PFSK-1 (cell line): ENCODE data around the gene MAD1L1.

Experiments
- FOXP2 ChIP-seq: optimal IDR thresholded peaks from 2 replicates; pipeline ENCODE3; 2011; ENCODE audit warnings: borderline replicate concordance, control low read depth, inconsistent platforms; ENCODE audit not compliant: insufficient read depth; ENCODE audit errors: extremely low read length, extremely low read depth
- POLR2AphosphoS5 ChIP-seq: IDR thresholded peaks from 2 replicates; pipeline ENCODE4 v1.6.1; 2012; ENCODE audit warnings: low read depth, mild to moderate bottlenecking, control low read depth, low read length, moderate library complexity
- SIN3A ChIP-seq: IDR thresholded peaks from 2 replicates; pipeline ENCODE4 v1.6.1; 2012; ENCODE audit warnings: mild to moderate bottlenecking, low read length, moderate library complexity, borderline replicate concordance; ENCODE audit not compliant: insufficient read depth

DNA sequence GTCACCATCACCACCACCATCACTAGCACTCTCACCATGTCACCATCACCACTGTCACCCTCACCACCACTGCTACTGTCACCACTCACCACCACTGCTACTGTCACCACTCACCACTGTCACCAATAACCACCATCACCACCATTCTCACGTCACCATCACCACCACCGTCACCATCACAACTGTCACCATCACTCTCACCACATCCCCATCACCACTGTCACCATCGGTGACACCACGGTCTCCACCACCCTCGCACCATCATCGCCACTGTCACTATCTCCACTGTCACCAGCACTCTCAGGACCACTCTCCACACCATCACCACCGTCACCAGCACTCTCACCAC is 130.4 kb downstream of the MAD1L1 start:
- TF ChIP-seq POLR2AphosphoS5 (no peak), FOXP2 (no peak), SIN3A (no peak)
